Nephron (organoid): ENCODE results near the gene LHFPL6.

ENCODE experiments used
- H3K27ac Mint-ChIP-seq, 3 experiments: 2 replicates each; pipeline ENCODE4 v1.8.0; 2020; ENCODE audit warnings: mixed read lengths in 3 of 3, mild to moderate bottlenecking in 2 of 3, moderate library complexity in 1 of 3
- H3K27me3 Mint-ChIP-seq: 2 replicates; pipeline ENCODE4 v1.8.0; 2021; ENCODE audit warnings: low read depth, mild to moderate bottlenecking, moderate library complexity, mixed read lengths
- H3K36me3 Mint-ChIP-seq: 2 replicates; pipeline ENCODE4 v1.8.0; 2020; ENCODE audit warnings: low read depth, mixed read lengths
- H3K4me1 Mint-ChIP-seq: 2 replicates; pipeline ENCODE4 v1.8.0; 2020; ENCODE audit warnings: mixed read lengths
- H3K4me3 Mint-ChIP-seq, 3 experiments: 2 replicates each; pipeline ENCODE4 v1.8.0; 2020; ENCODE audit warnings: mild to moderate bottlenecking in 3 of 3, mixed read lengths in 3 of 3, moderate library complexity in 2 of 3
- H3K9me3 Mint-ChIP-seq: 2 replicates; pipeline ENCODE4 v1.8.0; 2020; ENCODE audit warnings: mixed read lengths
- TF ChIP-seq, protein P1 (sequence below), 3 experiments: fragments of 200-600 bp; sonication (generic); IDR thresholded peaks; one replicate each; pipeline ENCODE4 v1.5.0; 2021; ENCODE audit warnings: antibody characterized with exemption in 3 of 3; ENCODE audit not compliant: unreplicated experiment in 3 of 3

LHFPL6 gene

DNA sequence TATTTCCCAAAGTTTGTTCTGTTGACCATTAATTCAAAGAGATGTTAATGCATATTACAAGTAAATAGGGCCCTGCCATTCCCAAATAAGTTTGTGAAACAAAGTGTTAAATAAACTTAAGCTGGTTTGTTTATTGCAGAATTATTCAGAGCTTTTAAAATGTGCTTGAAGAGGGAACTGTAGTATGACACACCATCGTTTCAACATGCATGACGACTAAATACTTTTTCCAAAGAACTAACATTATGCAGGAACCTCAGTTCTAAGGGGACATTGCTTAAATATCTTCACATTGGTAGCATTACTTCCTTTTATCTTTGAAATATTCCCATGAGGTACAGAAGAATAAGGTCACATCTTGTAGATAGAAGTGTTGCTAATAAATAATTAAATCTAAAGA, 14.6 kb downstream of the LHFPL6 start:
- Mint-ChIP-seq H3K4me3 (no peak overlapping the region), H3K27me3 (no peaks in the 10 kb centered on the region), H3K36me3 (no peaks in the 10 kb centered on the region), H3K27ac (no peak overlapping the region), H3K4me1 (peaks cover 19% of the 10 kb centered on the region), H3K9me3 (peaks cover 2% of the 10 kb centered on the region)
- TF ChIP-seq, protein P1, sequence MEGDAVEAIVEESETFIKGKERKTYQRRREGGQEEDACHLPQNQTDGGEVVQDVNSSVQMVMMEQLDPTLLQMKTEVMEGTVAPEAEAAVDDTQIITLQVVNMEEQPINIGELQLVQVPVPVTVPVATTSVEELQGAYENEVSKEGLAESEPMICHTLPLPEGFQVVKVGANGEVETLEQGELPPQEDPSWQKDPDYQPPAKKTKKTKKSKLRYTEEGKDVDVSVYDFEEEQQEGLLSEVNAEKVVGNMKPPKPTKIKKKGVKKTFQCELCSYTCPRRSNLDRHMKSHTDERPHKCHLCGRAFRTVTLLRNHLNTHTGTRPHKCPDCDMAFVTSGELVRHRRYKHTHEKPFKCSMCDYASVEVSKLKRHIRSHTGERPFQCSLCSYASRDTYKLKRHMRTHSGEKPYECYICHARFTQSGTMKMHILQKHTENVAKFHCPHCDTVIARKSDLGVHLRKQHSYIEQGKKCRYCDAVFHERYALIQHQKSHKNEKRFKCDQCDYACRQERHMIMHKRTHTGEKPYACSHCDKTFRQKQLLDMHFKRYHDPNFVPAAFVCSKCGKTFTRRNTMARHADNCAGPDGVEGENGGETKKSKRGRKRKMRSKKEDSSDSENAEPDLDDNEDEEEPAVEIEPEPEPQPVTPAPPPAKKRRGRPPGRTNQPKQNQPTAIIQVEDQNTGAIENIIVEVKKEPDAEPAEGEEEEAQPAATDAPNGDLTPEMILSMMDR (IDR thresholded peaks at IDR 0.05; ENCODE audit: unreplicated experiment in 3 of 3), result no peak

DNA sequence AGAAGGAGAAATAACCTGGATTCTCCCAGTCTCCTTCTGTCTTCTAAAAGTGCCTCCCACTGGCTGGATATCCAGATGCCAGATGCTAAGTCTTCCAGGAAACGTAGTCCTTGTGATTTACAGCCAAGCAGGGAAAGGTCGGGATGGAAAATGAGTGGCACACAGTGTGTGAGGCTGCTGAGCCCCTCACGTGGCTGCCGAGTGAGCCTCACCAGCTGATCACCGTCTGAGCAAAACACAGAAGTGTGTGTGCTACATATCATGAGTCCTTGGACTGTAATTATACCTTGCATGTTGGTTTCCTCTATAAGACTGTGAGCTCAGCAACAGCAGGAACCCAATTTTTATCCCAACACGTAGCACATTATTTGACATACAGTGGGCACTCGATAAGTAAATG, 15.1 kb downstream of the LHFPL6 start:
- H3K27ac Mint-ChIP-seq, result no peak overlapping the region
- no peaks in the 10 kb centered on the region for H3K36me3 Mint-ChIP-seq
- H3K4me1 Mint-ChIP-seq, result peaks cover 19% of the 10 kb centered on the region
- H3K27me3 Mint-ChIP-seq, result no peaks in the 10 kb centered on the region
- peaks cover 2% of the 10 kb centered on the region for H3K9me3 Mint-ChIP-seq
- TF ChIP-seq, protein P1 (IDR thresholded peaks at IDR 0.05; ENCODE audit: unreplicated experiment in 3 of 3), result no peak
- no peak overlapping the region for H3K4me3 Mint-ChIP-seq

DNA sequence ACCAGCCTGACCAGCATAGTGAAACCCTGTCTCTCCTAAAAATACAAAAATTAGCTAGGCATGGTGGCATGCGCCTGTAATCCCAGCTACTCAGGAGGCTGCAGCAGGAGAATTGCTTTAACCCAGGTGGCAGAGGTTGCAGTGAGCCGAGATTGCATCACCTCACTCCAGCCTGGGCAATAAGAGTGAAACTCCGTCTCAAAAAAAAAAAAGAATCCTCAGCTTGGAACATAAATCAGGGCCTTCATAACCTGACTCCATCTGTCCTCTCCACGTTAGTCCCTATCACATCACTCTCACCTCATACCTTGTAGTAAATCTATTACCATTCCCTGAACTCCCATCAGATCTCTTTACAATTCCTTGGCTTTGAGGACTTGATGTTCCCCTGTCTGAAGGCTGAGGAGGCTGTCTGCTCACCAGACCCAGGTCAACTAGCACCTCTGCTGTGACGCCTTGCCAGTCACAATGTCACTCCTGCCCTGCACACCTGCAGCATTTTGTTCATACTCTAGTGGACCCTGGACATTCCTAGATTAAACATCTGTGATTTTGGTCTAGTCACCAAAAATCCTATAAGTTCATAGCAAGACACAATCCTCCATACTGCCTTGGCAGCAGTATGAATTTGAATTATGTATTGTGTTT, 15.9 kb downstream of the LHFPL6 start:
- peaks cover 22% of the 10 kb centered on the region for H3K4me1 Mint-ChIP-seq
- peaks cover 2% of the 10 kb centered on the region for H3K36me3 Mint-ChIP-seq
- peaks cover under 1% of the 10 kb centered on the region for H3K9me3 Mint-ChIP-seq
- no peaks in the 10 kb centered on the region for H3K27me3 Mint-ChIP-seq
- TF ChIP-seq, protein P1 (IDR thresholded peaks at IDR 0.05; ENCODE audit: unreplicated experiment in 3 of 3), result no peak
- no peak overlapping the region for H3K27ac Mint-ChIP-seq
- H3K4me3 Mint-ChIP-seq, result no peak overlapping the region

GRCh38 chr13:39586151-39586550, 16.8 kb downstream of the LHFPL6 start:
- peaks cover 31% of the 10 kb centered on the region for H3K4me1 Mint-ChIP-seq
- H3K9me3 Mint-ChIP-seq, result no peaks in the 10 kb centered on the region
- H3K4me3 Mint-ChIP-seq, result no peak overlapping the region
- TF ChIP-seq, protein P1 (IDR thresholded peaks at IDR 0.05; ENCODE audit: unreplicated experiment in 3 of 3), result no peak
- H3K27me3 Mint-ChIP-seq, result no peaks in the 10 kb centered on the region
- peaks cover 5% of the 10 kb centered on the region for H3K36me3 Mint-ChIP-seq
- H3K27ac Mint-ChIP-seq, result no peak overlapping the region

GRCh38 chr13:39585219-39585618, 17.8 kb downstream of the LHFPL6 start:
- Mint-ChIP-seq H3K4me1 (peaks cover 40% of the 10 kb centered on the region), H3K27ac (no peak overlapping the region), H3K9me3 (no peaks in the 10 kb centered on the region), H3K36me3 (peaks cover 5% of the 10 kb centered on the region), H3K4me3 (no peak overlapping the region), H3K27me3 (no peaks in the 10 kb centered on the region)
- TF ChIP-seq, protein P1 (IDR thresholded peaks at IDR 0.05; ENCODE audit: unreplicated experiment in 3 of 3), result no peak

DNA sequence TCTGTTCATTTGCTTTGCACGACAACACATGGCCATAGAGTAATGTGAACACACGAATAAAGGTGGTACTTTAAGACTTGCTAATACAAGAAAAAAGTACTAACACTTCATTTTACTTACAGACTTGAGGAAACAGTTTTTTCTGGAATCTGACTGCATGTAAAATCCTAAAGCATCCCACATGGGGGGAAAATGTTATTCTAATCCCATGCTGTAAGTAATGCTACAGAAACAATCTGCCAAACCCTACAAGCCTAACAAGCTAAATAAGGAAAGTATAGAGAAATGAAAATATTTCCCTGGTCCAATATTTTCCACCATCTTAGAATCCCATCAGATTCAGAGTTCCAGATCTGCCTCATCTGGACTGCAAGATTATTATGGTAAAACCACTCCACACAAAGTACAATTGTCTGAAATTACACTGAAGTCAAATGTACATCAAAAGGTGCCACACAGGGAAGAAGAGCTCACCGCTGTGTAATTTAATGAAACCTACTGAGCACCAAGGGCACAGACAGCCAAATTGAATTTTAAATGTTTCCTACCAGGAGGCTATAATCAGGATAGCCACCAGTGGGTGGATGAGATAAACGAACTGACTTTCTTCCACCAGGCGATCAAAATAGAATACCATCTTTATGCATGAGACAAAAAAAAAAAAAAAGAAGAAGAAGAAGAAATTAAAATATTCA, 22.0 kb downstream of the LHFPL6 start:
- peaks cover 52% of the 10 kb centered on the region for H3K4me1 Mint-ChIP-seq
- H3K9me3 Mint-ChIP-seq, result no peaks in the 10 kb centered on the region
- H3K27ac Mint-ChIP-seq, result peak overlapping the region in 1 of 3 experiments; percentile 60
- no peak overlapping the region for H3K4me3 Mint-ChIP-seq
- TF ChIP-seq, protein P1 (IDR thresholded peaks at IDR 0.05; ENCODE audit: unreplicated experiment in 3 of 3), result no peak
- H3K27me3 Mint-ChIP-seq, result no peaks in the 10 kb centered on the region
- H3K36me3 Mint-ChIP-seq, result peaks cover 5% of the 10 kb centered on the region
